ENCODE data around the gene CHD5. TPM values are rescaled to one million over a fixed set of nuclear protein-coding genes. Genes with fewer than 3 reads are reported as not detected.

Gene CHD5
- total and polyA plus RNA-seq, 2 of the 13 experiments (the other 11 are each of a cell fraction or from before 2014, with no cell fraction given), result 0.02 to 0.21 TPM

DNA sequence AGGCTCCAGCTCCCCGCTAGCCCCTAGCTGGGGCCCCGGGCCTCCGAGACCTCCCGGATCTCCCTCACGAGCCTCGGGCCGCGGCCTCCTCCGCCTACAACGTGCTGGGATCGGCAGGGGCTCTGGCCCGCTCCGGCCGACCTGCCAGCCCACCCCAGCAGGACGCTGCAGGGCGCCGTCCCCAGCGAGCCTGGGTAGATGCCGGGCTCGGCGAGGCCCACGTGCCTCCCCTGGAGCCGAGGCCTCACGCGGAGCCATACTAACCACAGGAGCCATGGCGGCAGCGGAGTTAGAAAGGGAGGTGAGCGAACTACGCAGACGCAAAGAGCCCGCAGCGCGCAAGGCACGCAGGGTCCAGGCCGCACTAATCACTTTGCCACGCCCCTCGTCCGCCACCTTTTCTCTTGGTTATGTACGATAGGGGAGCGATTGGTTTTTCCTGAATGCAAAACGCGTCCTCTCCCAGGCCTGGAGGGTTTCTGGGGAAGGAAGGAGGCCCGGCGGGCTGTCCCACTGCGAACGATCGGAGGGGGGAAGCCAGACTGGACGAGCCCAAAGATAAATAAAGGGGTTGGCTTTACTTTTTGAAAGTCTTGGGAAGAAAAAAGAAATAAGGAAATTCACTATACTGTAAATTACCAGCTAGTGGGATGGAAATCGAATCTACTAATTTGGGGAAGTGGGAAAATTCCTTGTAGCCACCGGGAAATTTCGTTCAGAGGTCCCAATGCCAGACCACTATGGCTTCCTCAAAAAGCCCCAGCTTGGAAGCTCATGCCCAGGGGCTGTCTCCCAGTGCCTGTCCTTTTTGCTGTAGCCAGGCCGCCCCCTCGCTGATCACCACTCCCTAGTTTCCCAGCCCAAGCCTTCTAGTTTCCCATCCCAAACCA is 19.4 kb upstream of the CHD5 start, which contains the start of gene RPL22 (continued):
- TF ChIP-seq SP1 (IDR thresholded peaks at IDR 0.05) (no peak), SP1 (CRISPR knock-in tag; IDR thresholded peaks at IDR 0.05) (peak; percentile 99), ZNF234 (CRISPR knock-in tag; conservative IDR thresholded peaks at IDR 0.05) (0 out of 2 replicates have a peak, but pooled peaks have one; percentile 24), GTF2F1 (IDR thresholded peaks at IDR 0.05; ENCODE audit: low read length) (peak; percentile 67; the same call in 1 of the 2 replicates), SNRNP70 (IDR thresholded peaks at IDR 0.05; ENCODE audit: low read depth, low read length) (no peak), SALL1 (CRISPR knock-in tag; IDR thresholded peaks at IDR 0.05) (peak; percentile 93), ELF4 (CRISPR knock-in tag; IDR thresholded peaks at IDR 0.05; ENCODE audit: borderline replicate concordance) (no peak), SOX6 (IDR thresholded peaks at IDR 0.05) (no peak), SOX6 (CRISPR knock-in tag; IDR thresholded peaks at IDR 0.05) (peak; percentile 64), EZH2 (conservative IDR thresholded peaks at IDR 0.05; ENCODE audit: low read depth, low read length) (no peak), ZNF30 (CRISPR knock-in tag; IDR thresholded peaks at IDR 0.05) (0 out of 2 replicates have a peak, but pooled peaks have one; percentile 61), KDM1A (CRISPR knock-in tag; IDR thresholded peaks at IDR 0.05) (no peak), EEA1 (CRISPR knock-in tag; IDR thresholded peaks at IDR 0.05; ENCODE audit: borderline replicate concordance) (no peak), ZNF678 (CRISPR knock-in tag; IDR thresholded peaks at IDR 0.05) (peak; percentile 81; the same call in 1 of the 2 replicates), FOXA1 (IDR thresholded peaks at IDR 0.05) (no peak), FOXA1 (CRISPR knock-in tag; IDR thresholded peaks at IDR 0.05) (peak; percentile 81), GATA4 (IDR thresholded peaks at IDR 0.05; ENCODE audit: borderline replicate concordance, low read depth) (no peak; the same call in 1 of the 2 replicates), POLR2G (IDR thresholded peaks at IDR 0.05; ENCODE audit: low read depth, low read length) (peak; percentile 93), ZZZ3 (CRISPR knock-in tag; IDR thresholded peaks at IDR 0.05; ENCODE audit: borderline replicate concordance) (peak; percentile 95), CHD2 (IDR thresholded peaks at IDR 0.05; ENCODE audit: low read depth, low read length) (peak; percentile 53; the same call in 1 of the 2 replicates)
- TF ChIP-seq, protein P1, sequence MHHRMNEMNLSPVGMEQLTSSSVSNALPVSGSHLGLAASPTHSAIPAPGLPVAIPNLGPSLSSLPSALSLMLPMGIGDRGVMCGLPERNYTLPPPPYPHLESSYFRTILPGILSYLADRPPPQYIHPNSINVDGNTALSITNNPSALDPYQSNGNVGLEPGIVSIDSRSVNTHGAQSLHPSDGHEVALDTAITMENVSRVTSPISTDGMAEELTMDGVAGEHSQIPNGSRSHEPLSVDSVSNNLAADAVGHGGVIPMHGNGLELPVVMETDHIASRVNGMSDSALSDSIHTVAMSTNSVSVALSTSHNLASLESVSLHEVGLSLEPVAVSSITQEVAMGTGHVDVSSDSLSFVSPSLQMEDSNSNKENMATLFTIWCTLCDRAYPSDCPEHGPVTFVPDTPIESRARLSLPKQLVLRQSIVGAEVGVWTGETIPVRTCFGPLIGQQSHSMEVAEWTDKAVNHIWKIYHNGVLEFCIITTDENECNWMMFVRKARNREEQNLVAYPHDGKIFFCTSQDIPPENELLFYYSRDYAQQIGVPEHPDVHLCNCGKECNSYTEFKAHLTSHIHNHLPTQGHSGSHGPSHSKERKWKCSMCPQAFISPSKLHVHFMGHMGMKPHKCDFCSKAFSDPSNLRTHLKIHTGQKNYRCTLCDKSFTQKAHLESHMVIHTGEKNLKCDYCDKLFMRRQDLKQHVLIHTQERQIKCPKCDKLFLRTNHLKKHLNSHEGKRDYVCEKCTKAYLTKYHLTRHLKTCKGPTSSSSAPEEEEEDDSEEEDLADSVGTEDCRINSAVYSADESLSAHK (CRISPR knock-in tag; IDR thresholded peaks at IDR 0.05; ENCODE audit: borderline replicate concordance), result peak; percentile 47; the same call in 1 of the 2 replicates
- TF ChIP-seq, protein P2, sequence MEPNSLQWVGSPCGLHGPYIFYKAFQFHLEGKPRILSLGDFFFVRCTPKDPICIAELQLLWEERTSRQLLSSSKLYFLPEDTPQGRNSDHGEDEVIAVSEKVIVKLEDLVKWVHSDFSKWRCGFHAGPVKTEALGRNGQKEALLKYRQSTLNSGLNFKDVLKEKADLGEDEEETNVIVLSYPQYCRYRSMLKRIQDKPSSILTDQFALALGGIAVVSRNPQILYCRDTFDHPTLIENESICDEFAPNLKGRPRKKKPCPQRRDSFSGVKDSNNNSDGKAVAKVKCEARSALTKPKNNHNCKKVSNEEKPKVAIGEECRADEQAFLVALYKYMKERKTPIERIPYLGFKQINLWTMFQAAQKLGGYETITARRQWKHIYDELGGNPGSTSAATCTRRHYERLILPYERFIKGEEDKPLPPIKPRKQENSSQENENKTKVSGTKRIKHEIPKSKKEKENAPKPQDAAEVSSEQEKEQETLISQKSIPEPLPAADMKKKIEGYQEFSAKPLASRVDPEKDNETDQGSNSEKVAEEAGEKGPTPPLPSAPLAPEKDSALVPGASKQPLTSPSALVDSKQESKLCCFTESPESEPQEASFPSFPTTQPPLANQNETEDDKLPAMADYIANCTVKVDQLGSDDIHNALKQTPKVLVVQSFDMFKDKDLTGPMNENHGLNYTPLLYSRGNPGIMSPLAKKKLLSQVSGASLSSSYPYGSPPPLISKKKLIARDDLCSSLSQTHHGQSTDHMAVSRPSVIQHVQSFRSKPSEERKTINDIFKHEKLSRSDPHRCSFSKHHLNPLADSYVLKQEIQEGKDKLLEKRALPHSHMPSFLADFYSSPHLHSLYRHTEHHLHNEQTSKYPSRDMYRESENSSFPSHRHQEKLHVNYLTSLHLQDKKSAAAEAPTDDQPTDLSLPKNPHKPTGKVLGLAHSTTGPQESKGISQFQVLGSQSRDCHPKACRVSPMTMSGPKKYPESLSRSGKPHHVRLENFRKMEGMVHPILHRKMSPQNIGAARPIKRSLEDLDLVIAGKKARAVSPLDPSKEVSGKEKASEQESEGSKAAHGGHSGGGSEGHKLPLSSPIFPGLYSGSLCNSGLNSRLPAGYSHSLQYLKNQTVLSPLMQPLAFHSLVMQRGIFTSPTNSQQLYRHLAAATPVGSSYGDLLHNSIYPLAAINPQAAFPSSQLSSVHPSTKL (CRISPR knock-in tag; IDR thresholded peaks at IDR 0.05), result no peak
- TF ChIP-seq, protein P3, sequence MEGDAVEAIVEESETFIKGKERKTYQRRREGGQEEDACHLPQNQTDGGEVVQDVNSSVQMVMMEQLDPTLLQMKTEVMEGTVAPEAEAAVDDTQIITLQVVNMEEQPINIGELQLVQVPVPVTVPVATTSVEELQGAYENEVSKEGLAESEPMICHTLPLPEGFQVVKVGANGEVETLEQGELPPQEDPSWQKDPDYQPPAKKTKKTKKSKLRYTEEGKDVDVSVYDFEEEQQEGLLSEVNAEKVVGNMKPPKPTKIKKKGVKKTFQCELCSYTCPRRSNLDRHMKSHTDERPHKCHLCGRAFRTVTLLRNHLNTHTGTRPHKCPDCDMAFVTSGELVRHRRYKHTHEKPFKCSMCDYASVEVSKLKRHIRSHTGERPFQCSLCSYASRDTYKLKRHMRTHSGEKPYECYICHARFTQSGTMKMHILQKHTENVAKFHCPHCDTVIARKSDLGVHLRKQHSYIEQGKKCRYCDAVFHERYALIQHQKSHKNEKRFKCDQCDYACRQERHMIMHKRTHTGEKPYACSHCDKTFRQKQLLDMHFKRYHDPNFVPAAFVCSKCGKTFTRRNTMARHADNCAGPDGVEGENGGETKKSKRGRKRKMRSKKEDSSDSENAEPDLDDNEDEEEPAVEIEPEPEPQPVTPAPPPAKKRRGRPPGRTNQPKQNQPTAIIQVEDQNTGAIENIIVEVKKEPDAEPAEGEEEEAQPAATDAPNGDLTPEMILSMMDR (CRISPR knock-in tag; IDR thresholded peaks at IDR 0.05), result 0 out of 2 replicates have a peak, but pooled peaks have one; percentile 11

Data from HepG2 (cell line).